ENCODE measurements around the gene DZIP1L.

GRCh38 chr3:138060792-138061191, 54.6 kb downstream of the DZIP1L start:
- TF ChIP-seq CTCF (IDR thresholded peaks at IDR 0.05; ENCODE audit: insufficient read depth, low read depth, low read length) (no peak), EZH2 (IDR thresholded peaks at IDR 0.05; ENCODE audit: insufficient read depth, low read length) (no peak)
